Heart left ventricle (tissue), 13 donors: ENCODE results near the gene STUM.

Experiments
- CTCF ChIP-seq, 12 donors: fragments of 200-600 bp; sonication (generic) in 4 of 12; IDR thresholded peaks; one replicate each; pipeline versions ENCODE4 v1.5.0 to v1.8.0; 2018 to 2022; ENCODE audit warnings: antibody characterized with exemption in 12 of 12, mild to moderate bottlenecking in 5 of 12
- POLR2A ChIP-seq, 2 donors: fragments of 450-650 bp; IDR thresholded peaks; one replicate each; pipeline ENCODE4 v1.6.1; 2017; ENCODE audit warnings: antibody characterized with exemption in 2 of 2, mild to moderate bottlenecking in 2 of 2, moderate library complexity in 2 of 2
- donor health status: ischemic (EF 13 %, LVEDD 7.1; RV severe dilation, severe dysfunction).
- donor health status: DM: no; HTN: yes; CAD: no.
- donor health status: DM: no; HTN: no; CAD: no.
- donor health status: ischemic (EF 25% LVEDD 6.9; RV normal size, moderate dysfunction).
- donor health status: ischemic (EF 25% LVEDD 5.7; RV mildly dilated, moderate dysfunction).
- donor health status: ischemic (EF 35%, LVEDD 5.7; RV mildly dilated, moderate dysfunction).
- donor health status: nonischemic (EF 11% LVEDD 7.7; RV severe dilation, severe dysfunction).
- donor health status: DM: yes; HTN: yes; CAD: no.
- donor health status: PGD.
- donor health status: ischemic (EF 29% LVEDD 5.4; RV normal size, mild dysfunction).
- donor health status: nonischemic (EF 23%, LVEDD 6.1; RV moderate dilation, normal function).

- no peak for TF ChIP-seq CTCF (IDR thresholded peaks at IDR 0.05)
- TF ChIP-seq POLR2A (IDR thresholded peaks at IDR 0.05), result no peak
Observed at GRCh38 chr1:226535666-226536065, 12.9 kb upstream of the STUM start.
